ENCODE data around the gene KIF23. TPM values are rescaled to one million over a fixed set of nuclear protein-coding genes. Genes with fewer than 3 reads are reported as not detected.

KIF23 gene
- total RNA-seq, 1 experiment from 2014 or later = 77.3 TPM

DNA sequence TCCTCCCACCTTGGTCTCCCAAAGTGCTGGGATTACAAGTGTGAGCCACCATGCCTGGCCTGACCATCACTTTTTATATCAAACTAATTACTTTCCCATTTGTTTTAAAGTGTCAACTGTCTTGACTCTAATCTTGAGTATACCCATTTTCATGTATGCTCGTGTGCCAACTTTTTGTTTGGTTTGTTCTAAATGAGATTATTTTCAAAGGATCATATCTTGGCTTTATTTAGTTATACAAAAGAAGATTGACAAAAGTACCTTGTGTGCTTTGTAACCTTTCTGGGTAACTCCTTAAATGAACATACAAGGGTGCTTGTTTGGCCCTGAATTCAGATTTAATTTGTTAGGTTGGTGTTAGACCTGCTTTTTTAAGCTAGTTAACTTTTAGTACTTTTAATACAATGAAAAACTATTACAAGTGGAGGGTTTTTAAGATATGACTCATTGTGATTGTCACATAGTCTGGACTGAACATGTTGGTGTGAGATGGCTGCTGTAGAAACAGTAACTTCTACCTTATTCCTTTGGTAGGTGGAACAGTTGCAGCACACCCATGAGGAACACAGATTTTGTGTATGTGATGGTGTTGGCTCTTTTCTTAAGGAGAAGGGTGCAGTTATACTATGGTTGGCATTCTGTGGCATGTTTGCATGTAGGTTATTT lies 10.7 kb downstream of the KIF23 start:
- no peak overlapping the region for H3K27ac ChIP-seq (ENCODE audit: low read length)
- H3K4me3 ChIP-seq (ENCODE audit: low read length) = no peak overlapping the region
- no peak for TF ChIP-seq CTCF (conservative IDR thresholded peaks at IDR 0.05; ENCODE audit: low read depth, low read length)
- no peak for TF ChIP-seq EZH2 (IDR thresholded peaks at IDR 0.05; ENCODE audit: low read length, unreplicated experiment)
- no peak for TF ChIP-seq EZH2phosphoT487 (IDR thresholded peaks at IDR 0.05; ENCODE audit: borderline replicate concordance, low read length)
- H3K36me3 ChIP-seq (ENCODE audit: low read depth, low read length) = peaks cover 72% of the 10 kb centered on the region
- no peaks in the 10 kb centered on the region for H3K4me1 ChIP-seq (ENCODE audit: insufficient read depth, low read length)
- ChIA-PET CTCF (no interaction called here), POLR2A (ENCODE audit: unreplicated experiment) (no interaction called here)
- no peaks in the 10 kb centered on the region for H3K9me2 ChIP-seq (replicated peaks; ENCODE audit: low read length)
- no peaks in the 10 kb centered on the region for H3F3A ChIP-seq (ENCODE audit: low read length, unreplicated experiment)
- DNase-seq = no peak
- 0 out of 2 replicates have a peak, but pooled peaks cover 5% of the 10 kb centered on the region for H4K20me1 ChIP-seq (ENCODE audit: low read length)
- no peaks in the 10 kb centered on the region for H3K9me3 ChIP-seq (ENCODE audit: low read length)
- ATAC-seq = no peak
- intact Hi-C loops (cut with micrococcal nuclease) = no loop called here
- H3K79me2 ChIP-seq (ENCODE audit: low read length) = peaks cover 18% of the 10 kb centered on the region; the same call in 1 of the 2 replicates
- no peaks in the 10 kb centered on the region for H3K27me3 ChIP-seq (ENCODE audit: low read length)
- no peak overlapping the region for H3K9ac ChIP-seq (ENCODE audit: low read length)
- no peak overlapping the region for H3K4me2 ChIP-seq (ENCODE audit: low read length)
- BruUV-seq (replicated peaks) = no TSS peak
- no peak overlapping the region for H2AFZ ChIP-seq (ENCODE audit: low read length)

- intact Hi-C loops (cut with micrococcal nuclease) = no loop called here
- DNase-seq = no peak
- H3K9ac ChIP-seq (ENCODE audit: low read length) = no peak overlapping the region
- H4K20me1 ChIP-seq (ENCODE audit: low read length) = peaks cover 10% of the 10 kb centered on the region; the same call in 1 of the 2 replicates
- no peak overlapping the region for H3K4me2 ChIP-seq (ENCODE audit: low read length)
- H3K9me2 ChIP-seq (replicated peaks; ENCODE audit: low read length) = no peaks in the 10 kb centered on the region
- H3K36me3 ChIP-seq (ENCODE audit: low read depth, low read length) = peaks cover 80% of the 10 kb centered on the region
- peaks cover 12% of the 10 kb centered on the region; the same call in 1 of the 2 replicates for H3K79me2 ChIP-seq (ENCODE audit: low read length)
- BruUV-seq (replicated peaks) = no TSS peak
- H3K9me3 ChIP-seq (ENCODE audit: low read length) = no peaks in the 10 kb centered on the region
- no peak for ATAC-seq
- H3F3A ChIP-seq (ENCODE audit: low read length, unreplicated experiment) = no peaks in the 10 kb centered on the region
- TF ChIP-seq EZH2 (IDR thresholded peaks at IDR 0.05; ENCODE audit: low read length, unreplicated experiment) = no peak
- no peak overlapping the region for H2AFZ ChIP-seq (ENCODE audit: low read length)
- ChIA-PET CTCF (no interaction called here), POLR2A (ENCODE audit: unreplicated experiment) (no interaction called here)
- no peak overlapping the region for H3K27ac ChIP-seq (ENCODE audit: low read length)
- no peaks in the 10 kb centered on the region for H3K27me3 ChIP-seq (ENCODE audit: low read length)
- no peaks in the 10 kb centered on the region for H3K4me1 ChIP-seq (ENCODE audit: insufficient read depth, low read length)
- H3K4me3 ChIP-seq (ENCODE audit: low read length) = no peak overlapping the region
Measured at GRCh38 chr15:69433831-69434230, 19.7 kb downstream of the KIF23 start.

DNA sequence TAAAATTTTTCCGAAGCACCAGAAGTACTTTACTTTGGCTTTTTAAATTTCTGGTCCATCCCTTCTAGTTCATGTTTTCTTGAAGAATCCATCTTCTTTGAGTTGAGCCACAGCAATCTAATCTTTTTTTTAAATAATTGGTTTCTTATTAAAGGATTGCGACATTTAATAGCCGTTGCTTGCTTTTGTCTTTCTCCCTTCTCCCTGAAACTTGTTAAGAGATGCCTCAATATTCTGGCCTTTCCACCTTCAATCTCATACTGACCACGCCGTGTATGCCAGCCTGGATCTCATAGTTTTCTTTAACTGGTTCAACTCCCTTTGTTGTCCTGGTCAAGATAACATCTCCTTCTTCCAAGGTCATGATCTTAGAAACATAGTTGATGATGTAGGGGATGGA lies 20.1 kb downstream of the KIF23 start:
- Histone ChIP-seq H3K27me3 (ENCODE audit: low read length) (no peaks in the 10 kb centered on the region), H2AFZ (ENCODE audit: low read length) (no peak overlapping the region), H3K9me2 (replicated peaks; ENCODE audit: low read length) (no peaks in the 10 kb centered on the region), H3K4me1 (ENCODE audit: insufficient read depth, low read length) (no peaks in the 10 kb centered on the region), H3K4me2 (ENCODE audit: low read length) (no peak overlapping the region), H3F3A (ENCODE audit: low read length, unreplicated experiment) (no peaks in the 10 kb centered on the region), H3K4me3 (ENCODE audit: low read length) (no peak overlapping the region), H3K27ac (ENCODE audit: low read length) (no peak overlapping the region), H3K79me2 (ENCODE audit: low read length) (peaks cover 12% of the 10 kb centered on the region; the same call in 1 of the 2 replicates), H4K20me1 (ENCODE audit: low read length) (peaks cover 10% of the 10 kb centered on the region; the same call in 1 of the 2 replicates), H3K9ac (ENCODE audit: low read length) (no peak overlapping the region), H3K36me3 (ENCODE audit: low read depth, low read length) (peaks cover 80% of the 10 kb centered on the region), H3K9me3 (ENCODE audit: low read length) (no peaks in the 10 kb centered on the region)
- ChIA-PET CTCF (no interaction called here), POLR2A (ENCODE audit: unreplicated experiment) (no interaction called here)
- ATAC-seq = no peak
- TF ChIP-seq EZH2phosphoT487 (IDR thresholded peaks at IDR 0.05; ENCODE audit: borderline replicate concordance, low read length) = no peak
- TF ChIP-seq CTCF (conservative IDR thresholded peaks at IDR 0.05; ENCODE audit: low read depth, low read length) = no peak
- TF ChIP-seq EZH2 (IDR thresholded peaks at IDR 0.05; ENCODE audit: low read length, unreplicated experiment) = no peak
- DNase-seq = no peak
- intact Hi-C loops (cut with micrococcal nuclease) = no loop called here
- no TSS peak for BruUV-seq (replicated peaks)
